Endothelial cell of umbilical vein (primary cell): ENCODE measurements around the gene ZFP62. TPM values are rescaled to one million over a fixed set of nuclear protein-coding genes. Genes with fewer than 3 reads are reported as not detected.

Experiments
- BruUV-seq: library from RNA; stranded (reverse); fragments of 400-500 nt; replicated peaks from 2 replicates; lab custom pipeline; 2021; lab: Mats Ljungman, UMichigan
- CTCF ChIA-PET: fragments of 300-600, 350-600 bp; sonication (Branson Sonifier 250); formaldehyde crosslinking; loops from one replicate; lab custom pipeline; 2021; ENCODE audit warnings: antibody characterized with exemption, inconsistent platforms; lab: Charles Lee
- POLR2A ChIA-PET: fragments of 300-600, 350-600 bp; sonication (Branson Sonifier 250); formaldehyde crosslinking; loops from one replicate; lab custom pipeline; 2021; ENCODE audit warnings: antibody characterized with exemption, inconsistent platforms; lab: Charles Lee
- DNase-seq: peaks from one replicate; pipeline ENCODE4 v3.0.0-alpha.2; 2011; ENCODE audit warnings: low read depth, low spot score
- FAIRE-seq: peaks from 2 replicates; lab custom pipeline; 2011; peaks lifted over from hg19 to GRCh38; lab: Jason Lieb, UNC
- H2AFZ ChIP-seq: 2 replicates; pipeline ENCODE4 v1.6.0; 2012; ENCODE audit warnings: low read depth, low read length, control low read depth, inconsistent platforms
- H3K27ac ChIP-seq: 2 replicates; pipeline ENCODE4 v1.5.1; 2011; ENCODE audit warnings: low read depth, mild to moderate bottlenecking, control low read depth, low read length, moderate library complexity; ENCODE audit not compliant: insufficient read depth
- H3K27me3 ChIP-seq, 2 experiments: 2 replicates each; pipeline versions ENCODE4 v1.6.0 to v1.6.1; 2011; ENCODE audit warnings: low read length in 2 of 2, mixed read lengths in 1 of 2; ENCODE audit not compliant: control insufficient read depth in 2 of 2, insufficient read depth in 2 of 2
- H3K36me3 ChIP-seq, 2 experiments: 2 replicates in 1 of 2; 3 replicates in 1 of 2; pipeline ENCODE4 v1.5.1; 2011; ENCODE audit warnings: low read length in 2 of 2, mild to moderate bottlenecking in 1 of 2, moderate library complexity in 1 of 2; ENCODE audit not compliant: control insufficient read depth in 2 of 2, insufficient read depth in 2 of 2; ENCODE audit errors: extremely low read depth in 1 of 2
- H3K4me1 ChIP-seq: 3 replicates; pipeline ENCODE4 v1.5.1; 2011; ENCODE audit warnings: mild to moderate bottlenecking, low read length; ENCODE audit not compliant: control insufficient read depth, insufficient read depth; ENCODE audit errors: extremely low read depth
- H3K4me2 ChIP-seq: 2 replicates; pipeline ENCODE4 v1.6.1; 2011; ENCODE audit warnings: low read length, control low read depth, mixed read lengths; ENCODE audit not compliant: insufficient read depth
- H3K4me3 ChIP-seq, 3 experiments: fragments of 200-600 bp in 1 of 3; sonication (generic), shearing (Covaris generic) in 1 of 3; replicated peaks in 1 of 3; 2 replicates each; pipeline ENCODE4 v1.5.1; 2011 to 2016; ENCODE audit warnings: control low read depth in 3 of 3, low read length in 3 of 3, mild to moderate bottlenecking in 2 of 3, inconsistent platforms in 1 of 3, low read depth in 1 of 3, moderate library complexity in 1 of 3; ENCODE audit not compliant: insufficient read depth in 1 of 3
- H3K79me2 ChIP-seq: 2 replicates; pipeline ENCODE4 v1.6.0; 2012; ENCODE audit warnings: low read length, inconsistent platforms; ENCODE audit not compliant: control insufficient read depth, insufficient read depth
- H3K9ac ChIP-seq: replicated peaks from 2 replicates; pipeline ENCODE3; 2011; ENCODE audit warnings: low read length, control low read depth; ENCODE audit not compliant: insufficient read depth; ENCODE audit errors: extremely low read depth
- H3K9me1 ChIP-seq: replicated peaks from 3 replicates; pipeline ENCODE4 v1.6.0; 2011; ENCODE audit warnings: mild to moderate bottlenecking, low read length; ENCODE audit not compliant: control insufficient read depth, insufficient read depth; ENCODE audit errors: extremely low read depth
- H3K9me3 ChIP-seq: replicated peaks from 2 replicates; pipeline ENCODE4 v1.5.1; 2012; ENCODE audit warnings: low read length, inconsistent platforms; ENCODE audit not compliant: control insufficient read depth, insufficient read depth
- H4K20me1 ChIP-seq: replicated peaks from 2 replicates; pipeline ENCODE3; 2011; ENCODE audit warnings: mild to moderate bottlenecking, low read length; ENCODE audit not compliant: control insufficient read depth, insufficient read depth; ENCODE audit errors: extremely low read depth
- GATA2 ChIP-seq: IDR thresholded peaks from 2 replicates; pipeline ENCODE4 v1.7.0; 2011; ENCODE audit warnings: low read depth, mild to moderate bottlenecking, moderate library complexity, mixed read lengths, low read length; ENCODE audit not compliant: insufficient read length, insufficient read depth
- JUN ChIP-seq: IDR thresholded peaks from 2 replicates; pipeline ENCODE4 v1.6.1; 2011; ENCODE audit warnings: borderline replicate concordance, low read depth; ENCODE audit not compliant: insufficient read length, insufficient read depth
- MAX ChIP-seq: IDR thresholded peaks from 2 replicates; pipeline ENCODE4 v1.6.1; 2011; ENCODE audit not compliant: insufficient read depth, insufficient read length
- MYC ChIP-seq: IDR thresholded peaks from one replicate; pipeline ENCODE4 v1.6.1; 2011; ENCODE audit warnings: mild to moderate bottlenecking, low read depth, low read length
- POLR2A ChIP-seq: IDR thresholded peaks from 2 replicates; pipeline ENCODE4 v1.6.1; 2012; ENCODE audit warnings: low read depth, mild to moderate bottlenecking, control low read depth, low read length
- POLR2AphosphoS5 ChIP-seq: IDR thresholded peaks from 2 replicates; pipeline ENCODE4 v1.6.1; 2012; ENCODE audit warnings: low read depth, mild to moderate bottlenecking, control low read depth, low read length, moderate library complexity; ENCODE audit not compliant: insufficient read depth
- dilution Hi-C: fragments of 300-500 bp; cut with MboI; formaldehyde crosslinking; loops from one replicate; pipeline ENCODE4 v1.15.0; 2019; ENCODE audit warnings: low sequenced_read_pairs; ENCODE audit not compliant: extremely low pct_ligation_motif_present
- intact Hi-C: fragments of 100-400 bp; cut with micrococcal nuclease; formaldehyde crosslinking; loops from one replicate; pipeline ENCODE4 v1.10.0; 2022
- polyA plus RNA-seq, 4 experiments: library from polyadenylated mRNA; depleted of rRNA in 3 of 4; stranded (reverse) in 3 of 4; unstranded in 1 of 4; fragments of >200 nt; gene quantifications; 2 replicates each; pipeline versions ENCODE4 v1.2.1 to v1.2.3, GENCODE V29; 2011 to 2012; ENCODE audit warnings: missing spikeins in 1 of 4
- total RNA-seq: library from RNA; stranded (reverse); gene quantifications from 2 replicates; pipeline ENCODE4 v1.2.3, GENCODE V29; 2021
- TF ChIP-seq, protein P1 (sequence below), 2 donors: IDR thresholded peaks; 1 replicate in 1 of 2; 2 replicates in 1 of 2; pipeline ENCODE4 v1.5.1; 2011; ENCODE audit warnings: low read length in 2 of 2, mild to moderate bottlenecking in 2 of 2, moderate library complexity in 2 of 2, control low read depth in 1 of 2, inconsistent platforms in 1 of 2, low read depth in 1 of 2; ENCODE audit not compliant: insufficient read depth in 1 of 2; ENCODE audit errors: extremely low read depth in 1 of 2

Gene ZFP62
- total and polyA plus RNA-seq, 2 donors (not counting 3 experiments of a cell fraction or from before 2014, with no cell fraction given) = 3.7 to 19.7 TPM

DNA sequence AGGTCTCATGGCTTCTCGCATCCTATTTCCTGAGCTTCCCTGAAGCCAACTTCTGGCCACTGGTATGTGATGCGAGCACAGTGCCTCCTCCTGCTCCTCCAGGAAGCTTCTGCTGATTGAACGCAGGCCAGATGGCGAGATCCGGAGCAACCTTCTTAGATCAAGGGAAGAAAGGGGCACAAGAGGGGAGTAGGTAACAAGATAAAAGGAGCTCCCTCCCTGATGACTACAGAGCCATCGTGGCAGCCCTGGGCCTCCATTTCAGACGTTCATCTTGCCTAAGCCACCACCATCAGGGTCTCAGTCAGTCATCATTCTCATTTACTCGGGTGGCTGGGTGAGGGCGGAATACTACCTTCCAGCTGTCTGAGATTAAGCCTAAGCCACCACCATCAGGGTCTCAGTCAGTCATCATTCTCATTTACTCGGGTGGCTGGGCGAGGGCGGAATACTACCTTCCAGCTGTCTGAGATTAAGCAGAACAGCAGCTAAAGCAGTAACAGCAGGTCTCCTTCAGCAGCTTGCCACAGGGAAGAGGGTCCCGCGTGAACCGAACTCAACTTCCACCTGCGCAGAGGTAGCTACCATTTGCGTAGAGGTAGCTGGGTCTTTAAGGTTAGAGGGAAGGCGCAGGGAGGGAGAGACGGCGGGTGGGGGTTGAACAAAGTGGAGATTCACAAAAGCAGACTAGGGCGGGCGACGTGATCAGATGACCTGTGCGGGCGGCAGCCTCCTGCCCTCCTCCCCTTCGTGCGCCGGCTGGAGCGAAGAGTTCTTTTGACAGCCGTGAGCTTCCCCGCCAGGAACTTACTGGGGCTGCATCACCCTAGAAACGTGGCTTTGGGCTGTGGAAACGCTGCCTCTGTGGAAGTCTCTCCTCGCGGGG lies 30.6 kb downstream of the ZFP62 start:
- Histone ChIP-seq H3K4me3 (peak overlapping the region; percentile 51 to 63 (median 59)), H3K79me2 (peaks cover 2% of the 10 kb centered on the region), H3K4me2 (peak overlapping the region; percentile 66), H3K27ac (peak overlapping the region; percentile 69), H2AFZ (peak overlapping the region; percentile 93), H3K9me3 (no peaks in the 10 kb centered on the region), H4K20me1 (no peaks in the 10 kb centered on the region), H3K4me1 (peaks cover 15% of the 10 kb centered on the region), H3K27me3 (no peaks in the 10 kb centered on the region), H3K9me1 (no peaks in the 10 kb centered on the region), H3K36me3 (peaks cover 0 to 10% of the 10 kb centered on the region in 2 experiments), H3K9ac (peak overlapping the region; percentile 81)
- TF ChIP-seq MYC (no peak), POLR2A (no peak), POLR2AphosphoS5 (no peak), GATA2 (no peak), JUN (no peak), MAX (no peak)
- TF ChIP-seq, protein P1, sequence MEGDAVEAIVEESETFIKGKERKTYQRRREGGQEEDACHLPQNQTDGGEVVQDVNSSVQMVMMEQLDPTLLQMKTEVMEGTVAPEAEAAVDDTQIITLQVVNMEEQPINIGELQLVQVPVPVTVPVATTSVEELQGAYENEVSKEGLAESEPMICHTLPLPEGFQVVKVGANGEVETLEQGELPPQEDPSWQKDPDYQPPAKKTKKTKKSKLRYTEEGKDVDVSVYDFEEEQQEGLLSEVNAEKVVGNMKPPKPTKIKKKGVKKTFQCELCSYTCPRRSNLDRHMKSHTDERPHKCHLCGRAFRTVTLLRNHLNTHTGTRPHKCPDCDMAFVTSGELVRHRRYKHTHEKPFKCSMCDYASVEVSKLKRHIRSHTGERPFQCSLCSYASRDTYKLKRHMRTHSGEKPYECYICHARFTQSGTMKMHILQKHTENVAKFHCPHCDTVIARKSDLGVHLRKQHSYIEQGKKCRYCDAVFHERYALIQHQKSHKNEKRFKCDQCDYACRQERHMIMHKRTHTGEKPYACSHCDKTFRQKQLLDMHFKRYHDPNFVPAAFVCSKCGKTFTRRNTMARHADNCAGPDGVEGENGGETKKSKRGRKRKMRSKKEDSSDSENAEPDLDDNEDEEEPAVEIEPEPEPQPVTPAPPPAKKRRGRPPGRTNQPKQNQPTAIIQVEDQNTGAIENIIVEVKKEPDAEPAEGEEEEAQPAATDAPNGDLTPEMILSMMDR (IDR thresholded peaks at IDR 0.05; ENCODE audit: extremely low read depth in 1 of 2, insufficient read depth in 1 of 2, low read depth in 1 of 2, low read length in 2 of 2) = no peak
- FAIRE-seq (no peak), DNase-seq (no peak)
- dilution Hi-C loops = no loop called here
- BruUV-seq = no TSS peak
- intact Hi-C loops = loop anchor here (1.0 to 2.0 kb wide), 4 partner anchors 20 to 44 kb away; partner anchors contain the start of genes MGAT1 and ZFP62
- POLR2A ChIA-PET = interaction anchor here (0.9 to 1.1 kb wide), 2 partner anchors 20 to 27 kb away, joined by 3 to 6 read pairs; no protein-coding TSS in a partner anchor
- CTCF ChIA-PET = interaction anchor here (0.8 to 2.3 kb wide), 8 partner anchors 20 to 354 kb away, joined by 3 to 11 read pairs (median 5); partner anchors contain the start of gene MGAT1
